CMK (cell line): ENCODE measurements around the gene ARHGAP15.
A peak's percentile ranks its signal among the peaks of the same experiment; 100 is the strongest.

Experiments used
- DNase-seq: peaks from one replicate; pipeline ENCODE4 v3.0.0-alpha.2; 2010; ENCODE audit warnings: low read depth

ARHGAP15 gene

DNA sequence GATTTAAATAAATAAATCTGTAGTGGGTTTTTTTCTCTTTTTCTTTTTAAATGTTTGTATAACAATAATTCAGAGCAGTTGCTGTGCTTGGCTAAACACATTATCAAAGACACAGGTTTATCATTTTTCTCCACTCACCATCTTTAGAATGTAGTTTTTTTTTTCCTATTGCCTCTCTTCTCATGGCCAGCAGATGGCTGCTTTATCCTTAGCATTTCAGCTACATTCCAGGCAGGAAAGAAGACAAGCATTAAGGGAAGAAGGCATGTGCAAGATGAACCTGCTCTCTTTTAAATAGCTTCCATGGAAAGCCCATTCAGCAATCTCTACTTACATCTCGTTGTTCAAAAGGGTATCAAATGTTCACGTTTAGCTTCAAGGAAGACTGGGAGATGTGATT lies 42.6 kb downstream of the ARHGAP15 start:
- DNase-seq: no peak

- DNase-seq: no peak
Measured at GRCh38 chr2:143175438-143175837, 46.2 kb downstream of the ARHGAP15 start.

DNA sequence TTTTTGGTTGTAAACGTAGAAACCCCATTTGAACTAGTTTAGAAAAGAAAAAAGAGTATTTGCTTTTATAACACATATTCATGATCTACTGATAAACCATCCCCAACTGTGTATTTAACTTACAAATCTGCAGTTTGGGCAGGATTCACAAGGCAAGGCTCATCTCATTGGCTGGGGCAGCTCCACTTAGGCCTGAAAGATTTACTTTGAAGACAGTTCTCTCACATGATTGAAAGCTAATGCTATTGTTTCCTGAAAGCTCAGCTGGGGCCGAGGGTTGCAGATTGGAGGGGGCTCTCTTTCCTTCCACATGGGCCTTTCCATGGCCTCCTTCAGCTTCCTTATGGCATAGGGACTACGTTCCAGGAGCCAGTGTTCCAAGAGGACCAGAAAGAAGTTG lies 47.4 kb downstream of the ARHGAP15 start:
- DNase-seq: no peak

DNA sequence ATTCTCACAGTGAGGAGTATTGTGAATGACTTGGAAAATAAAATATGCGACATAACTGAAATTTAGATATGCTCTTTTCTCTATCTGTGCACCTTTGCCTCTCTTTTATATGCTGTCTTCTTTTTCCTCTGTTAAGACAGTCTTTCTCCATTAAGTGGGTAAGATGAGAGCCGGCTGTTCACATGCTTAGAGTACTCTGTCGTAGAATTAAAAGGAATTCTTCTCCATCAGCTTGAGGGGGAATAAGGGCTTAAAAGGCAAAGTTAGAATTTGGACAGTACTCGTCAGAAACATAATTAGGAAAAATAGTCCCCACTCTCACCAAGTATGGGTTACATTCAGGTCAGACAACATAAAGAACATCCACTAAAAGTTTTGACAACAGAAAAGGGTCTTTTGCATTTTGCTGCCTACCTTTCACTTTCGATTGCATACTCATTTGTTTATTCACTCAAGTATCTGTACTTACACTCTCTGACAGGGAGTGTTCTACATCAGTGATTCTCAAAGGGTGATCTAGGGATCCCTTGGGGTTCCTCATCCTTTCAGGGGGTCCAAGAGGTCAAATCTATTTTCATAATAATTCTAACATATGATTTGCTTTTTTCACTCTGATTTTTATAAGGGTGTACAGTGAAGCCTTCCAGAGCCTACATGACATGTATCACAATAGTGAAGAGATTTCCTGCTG lies 48.0 kb downstream of the ARHGAP15 start:
- no peak for DNase-seq

DNA sequence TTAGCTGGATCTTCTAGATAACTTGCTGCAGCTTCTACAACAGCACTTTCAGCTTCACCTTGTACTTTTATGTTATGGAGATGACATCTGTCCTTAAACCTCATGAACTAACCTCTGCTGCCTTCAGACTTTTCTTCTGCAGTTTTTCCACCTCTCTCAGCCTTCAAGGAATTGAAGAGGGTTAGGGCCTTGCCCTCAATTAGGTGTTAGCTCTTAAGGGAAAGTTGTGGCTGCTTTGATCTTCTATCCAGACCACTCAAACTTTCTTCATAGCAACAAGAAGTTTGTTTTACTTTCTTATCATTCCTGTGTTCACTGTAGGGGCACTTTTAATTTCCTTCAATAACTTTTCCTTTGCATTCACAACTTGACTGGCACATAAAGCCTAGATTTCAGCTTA lies 52.3 kb downstream of the ARHGAP15 start:
- DNase-seq: no peak

GRCh38 chr2:143182649-143183048 lies 53.4 kb downstream of the ARHGAP15 start:
- DNase-seq: no peak

- DNase-seq: no peak
Measured at GRCh38 chr2:143183804-143184463, 54.7 kb downstream of the ARHGAP15 start.

DNA sequence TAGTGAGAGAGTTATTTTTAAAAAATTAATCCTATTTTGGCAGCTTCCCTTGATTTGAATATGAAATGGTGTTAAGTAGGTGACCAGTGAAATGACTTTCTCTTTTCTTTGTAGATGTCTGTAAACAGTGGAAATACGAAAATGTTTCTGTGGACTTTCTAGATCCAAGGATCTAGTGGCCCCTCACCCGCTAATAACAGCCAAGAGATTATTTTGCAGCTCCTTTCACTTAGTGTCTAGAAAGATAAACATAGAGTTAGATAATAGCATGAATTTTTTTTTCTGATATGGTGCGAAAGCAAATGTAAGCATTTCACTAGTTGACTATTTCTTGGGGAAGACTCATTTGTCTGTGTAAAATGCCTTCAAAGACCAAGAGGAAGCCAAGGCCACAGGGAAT lies 57.7 kb downstream of the ARHGAP15 start:
- no peak for DNase-seq

DNA sequence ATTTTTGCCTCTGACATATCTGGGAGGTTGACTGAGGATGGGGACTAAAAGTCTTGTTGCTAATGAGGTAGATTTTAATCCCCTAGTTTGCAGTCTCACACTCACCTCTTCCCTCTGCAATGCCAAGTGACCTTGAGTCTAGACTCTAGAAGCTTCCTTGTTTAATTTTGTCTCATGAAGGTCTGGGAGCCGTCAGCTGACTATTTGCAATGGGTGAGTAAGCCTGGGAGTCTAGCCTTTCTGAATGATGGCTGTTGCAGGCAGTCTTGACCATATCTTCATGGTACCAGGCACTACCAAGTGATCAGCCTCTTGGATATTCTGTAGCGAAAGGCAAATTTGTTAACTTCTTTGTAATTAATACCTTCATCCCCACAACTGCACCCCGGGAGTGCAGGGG lies 61.2 kb downstream of the ARHGAP15 start:
- DNase-seq: no peak

- DNase-seq: no peak
Measured at GRCh38 chr2:143192106-143192505, 62.9 kb downstream of the ARHGAP15 start.

DNA sequence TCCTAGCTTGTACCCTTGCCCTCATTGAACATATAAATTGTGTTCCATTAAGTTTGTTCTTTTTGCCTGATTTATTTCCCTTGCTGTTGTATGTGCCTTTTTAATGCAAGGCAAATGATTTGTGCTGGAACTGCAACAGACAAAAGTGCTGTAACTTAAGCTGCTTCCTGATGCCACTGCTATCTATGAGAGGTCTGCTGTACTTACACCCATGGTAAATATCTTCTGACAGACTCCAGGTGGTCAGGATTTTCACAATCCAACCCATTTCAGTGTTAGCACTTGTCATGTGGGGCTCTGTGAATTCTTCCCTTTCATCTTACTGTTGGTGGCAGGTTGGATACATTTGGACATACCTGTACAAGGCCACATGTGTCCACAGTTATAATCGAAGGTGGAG lies 63.5 kb downstream of the ARHGAP15 start:
- no peak for DNase-seq

DNA sequence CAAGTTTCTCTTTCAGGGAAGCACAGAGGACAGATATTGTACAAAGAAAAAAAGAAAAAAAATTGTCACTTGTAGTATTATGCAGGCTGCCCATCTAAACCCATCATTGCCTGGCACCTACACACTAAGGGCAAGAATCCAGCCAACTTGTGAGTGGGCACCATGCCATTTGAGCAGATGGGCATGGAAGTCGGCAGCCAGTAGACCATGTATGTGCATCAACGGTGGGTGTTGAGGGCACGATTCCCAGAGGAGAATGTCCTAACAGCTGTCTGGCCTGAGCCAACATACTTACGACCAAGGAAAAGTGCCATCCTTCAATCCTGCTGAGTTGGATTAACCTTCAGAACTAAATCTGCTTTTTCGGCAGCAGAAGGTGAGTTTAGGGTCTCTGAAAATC lies 63.9 kb downstream of the ARHGAP15 start:
- DNase-seq: no peak

DNA sequence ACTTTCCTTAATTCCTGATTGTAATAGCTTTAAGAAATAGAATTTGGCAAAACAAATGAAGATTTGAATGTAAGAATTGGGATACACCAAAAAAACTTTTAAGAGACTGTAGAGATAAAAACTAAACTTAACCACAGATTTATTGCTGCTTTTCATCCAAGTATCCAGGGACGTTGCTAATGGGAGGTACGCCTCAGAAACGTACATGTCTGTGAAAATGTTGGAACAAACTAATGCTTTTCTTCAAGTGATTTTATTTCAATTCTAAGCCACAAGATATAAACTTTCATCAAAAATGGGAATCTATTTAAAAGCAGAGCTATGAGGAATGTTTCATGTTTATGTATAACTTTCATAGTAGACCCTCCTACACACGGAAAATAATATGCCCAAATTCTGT lies 66.3 kb downstream of the ARHGAP15 start:
- DNase-seq: no peak

DNA sequence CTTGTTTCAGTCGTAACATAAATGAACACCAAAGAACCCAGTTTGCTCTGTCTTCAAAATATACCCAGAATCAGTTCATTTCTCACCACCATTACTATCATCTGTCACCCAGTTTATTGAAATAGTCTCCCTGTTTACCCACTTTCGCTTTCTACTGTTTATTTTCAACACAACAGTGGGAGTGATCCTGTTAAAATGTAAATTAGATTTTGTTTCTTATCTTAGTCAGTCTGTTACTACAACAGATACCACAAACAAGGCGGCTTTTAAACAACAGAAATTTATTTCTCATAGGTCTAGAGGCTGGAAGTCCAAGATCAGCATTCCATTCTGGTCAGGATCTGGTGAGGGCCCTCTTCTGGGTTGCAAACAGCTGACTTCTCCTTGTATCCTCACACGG lies 74.8 kb downstream of the ARHGAP15 start:
- DNase-seq: no peak

- no peak for DNase-seq
Measured at GRCh38 chr2:143205106-143205764, 76.0 kb downstream of the ARHGAP15 start.

GRCh38 chr2:143209570-143210445 lies 80.6 kb downstream of the ARHGAP15 start:
- DNase-seq: no peak

- DNase-seq: no peak
Measured at GRCh38 chr2:143210446-143210819, 81.2 kb downstream of the ARHGAP15 start.

DNA sequence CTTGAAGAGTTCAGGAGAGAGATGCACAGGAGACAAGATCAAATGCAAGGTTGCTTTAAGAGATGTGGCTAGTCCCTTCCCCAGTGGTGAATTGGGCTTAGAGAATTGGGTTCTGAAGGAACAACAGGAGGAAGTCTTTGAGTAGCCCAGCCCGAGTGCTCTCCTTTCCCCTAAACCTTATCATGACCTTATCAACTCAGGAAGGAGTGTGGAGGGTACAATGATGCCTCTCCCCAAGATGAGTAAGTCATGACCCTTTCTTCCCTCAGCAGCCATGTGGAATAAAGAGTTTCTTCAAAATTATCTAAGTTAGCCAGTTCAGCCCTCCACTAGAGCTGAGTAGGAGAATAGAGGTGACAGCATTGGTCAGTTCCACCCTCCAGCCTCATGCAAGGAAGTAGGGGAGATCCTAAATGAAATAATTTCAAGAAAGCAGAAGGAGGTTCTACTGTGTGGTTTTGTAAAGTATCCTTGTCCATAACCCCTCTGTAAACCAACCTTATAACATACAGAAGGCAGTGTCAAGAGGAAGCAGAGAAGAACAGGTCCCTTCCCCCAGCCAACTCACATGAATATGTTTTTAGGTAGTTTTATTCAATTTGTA lies 88.4 kb downstream of the ARHGAP15 start:
- DNase-seq: peak; percentile 55

DNA sequence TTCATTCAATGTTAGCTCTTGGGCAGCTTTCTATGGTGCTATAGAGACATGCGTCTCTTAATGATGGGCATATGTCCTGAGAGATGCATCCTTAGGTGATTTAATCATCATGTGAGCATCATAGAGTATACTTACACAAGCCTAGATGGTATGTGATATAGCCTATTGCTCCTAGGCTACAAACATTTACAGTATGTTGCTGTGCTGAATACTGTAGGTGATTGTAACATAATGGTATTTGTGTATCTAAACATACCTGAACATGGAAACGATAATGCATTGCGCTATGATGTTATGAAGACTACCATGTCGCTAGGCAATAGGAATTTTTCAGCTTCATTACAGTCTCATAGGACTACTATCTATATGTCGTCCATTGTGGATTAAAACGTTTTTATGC lies 89.4 kb downstream of the ARHGAP15 start:
- DNase-seq: no peak

- DNase-seq: no peak
Measured at GRCh38 chr2:143219266-143219665, 90.0 kb downstream of the ARHGAP15 start.

GRCh38 chr2:143223556-143223955 lies 94.3 kb downstream of the ARHGAP15 start:
- no peak for DNase-seq

DNA sequence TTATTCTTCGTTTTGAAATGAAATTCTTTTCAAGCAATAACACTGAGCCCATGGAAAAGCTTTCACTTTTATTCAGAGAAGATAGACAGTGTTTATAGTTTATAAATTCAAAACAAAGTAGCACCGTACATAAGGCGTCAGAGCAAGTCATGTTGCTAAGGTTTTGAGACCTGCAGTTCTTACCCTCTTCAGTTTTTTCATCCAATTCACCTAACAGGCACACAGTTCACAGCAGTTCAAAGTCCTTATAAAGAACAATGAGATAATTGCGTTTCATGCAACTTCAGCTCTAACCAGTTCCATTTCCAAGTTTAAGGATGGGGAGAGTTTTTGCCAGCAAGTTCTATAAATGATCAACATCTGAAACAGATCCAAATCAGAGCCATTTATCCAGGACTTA lies 96.7 kb downstream of the ARHGAP15 start:
- no peak for DNase-seq
